GM12878 (cell line): ENCODE measurements around the gene C9orf78. TPM values are rescaled to one million over a fixed set of nuclear protein-coding genes. Genes with fewer than 3 reads are reported as not detected.

ENCODE experiments used
- ATAC-seq: fragments of 200-7000 bp; cut with Tn5 transposase; 3 replicates; pipeline ENCODE4 v1.9.1; 2020; ENCODE audit warnings: mild to moderate bottlenecking, moderate library complexity
- BruUV-seq: library from RNA; stranded (reverse); fragments of 400-500 nt; replicated peaks from 2 replicates; lab custom pipeline; 2021; lab: Mats Ljungman, UMichigan
- CTCF ChIA-PET: fragments of 300-600 bp; sonication (Branson Sonifier 250); formaldehyde crosslinking; extraction: SDS; loops from one replicate; lab custom pipeline; 2021; ENCODE audit warnings: inconsistent platforms; lab: Yijun Ruan, JAX
- POLR2A ChIA-PET: fragments of 350-600 bp; formaldehyde crosslinking; extraction: SDS; loops from one replicate; lab custom pipeline; 2021; ENCODE audit warnings: inconsistent platforms; lab: Charles Lee
- RAD21 ChIA-PET: fragments of 300-600 bp; sonication (Branson Sonifier 250); formaldehyde crosslinking; loops from one replicate; lab custom pipeline; 2023; ENCODE audit warnings: antibody characterized with exemption; ENCODE audit not compliant: unreplicated experiment; lab: Charles Lee
- SMC1A ChIA-PET: fragments of 300-600 bp; sonication (Branson Sonifier 250); formaldehyde crosslinking; loops from one replicate; lab custom pipeline; 2023; ENCODE audit not compliant: unreplicated experiment, uncharacterized antibody; lab: Charles Lee
- DNase-seq: peaks from one replicate; pipeline ENCODE4 v3.0.0-alpha.2; 2011; ENCODE audit warnings: low read depth, low spot score
- FAIRE-seq: peaks from 3 replicates; lab custom pipeline; 2011; peaks lifted over from hg19 to GRCh38; lab: Jason Lieb, UNC
- H2AFZ ChIP-seq: 2 replicates; pipeline ENCODE4 v1.6.0; 2011; ENCODE audit warnings: low read depth, low read length, control low read depth; ENCODE audit not compliant: control insufficient read depth
- H3K27ac ChIP-seq: 2 replicates; pipeline ENCODE4 v1.5.1; 2011; ENCODE audit warnings: control low read depth; ENCODE audit not compliant: control insufficient read depth, insufficient read depth
- H3K27me3 ChIP-seq, 2 experiments: replicated peaks in 1 of 2; 2 replicates each; pipeline versions ENCODE4 v1.6.0 to v1.6.1; 2011; ENCODE audit warnings: low read length in 1 of 2; ENCODE audit not compliant: control insufficient read depth in 2 of 2, insufficient read depth in 2 of 2
- H3K36me3 ChIP-seq, 2 experiments: 2 replicates each; pipeline ENCODE4 v1.5.1; 2011; ENCODE audit warnings: low read length in 1 of 2; ENCODE audit not compliant: control insufficient read depth in 2 of 2, insufficient read depth in 2 of 2
- H3K4me1 ChIP-seq: 2 replicates; pipeline ENCODE4 v1.6.1; 2011; ENCODE audit warnings: mild to moderate bottlenecking, low read length, moderate library complexity, mixed read lengths; ENCODE audit not compliant: control insufficient read depth, insufficient read depth
- H3K4me2 ChIP-seq: 2 replicates; pipeline ENCODE4 v1.6.0; 2011; ENCODE audit warnings: control low read depth; ENCODE audit not compliant: control insufficient read depth, insufficient read depth
- H3K4me3 ChIP-seq: fragments of 200-600 bp; sonication (generic); 2 replicates; pipeline ENCODE4 v1.5.1; 2016
- H3K79me2 ChIP-seq: 2 replicates; pipeline ENCODE4 v1.6.0; 2011; ENCODE audit warnings: low read length; ENCODE audit not compliant: control insufficient read depth, insufficient read depth
- H3K9ac ChIP-seq: 2 replicates; pipeline ENCODE4 v1.8.0; 2011; ENCODE audit warnings: low read length, control low read depth, mixed read lengths; ENCODE audit not compliant: control insufficient read depth, insufficient read depth
- H3K9me3 ChIP-seq: replicated peaks from 3 replicates; pipeline ENCODE4 v1.5.1; 2011; ENCODE audit warnings: mild to moderate bottlenecking, low read length; ENCODE audit not compliant: control insufficient read depth, insufficient read depth
- H4K20me1 ChIP-seq: 2 replicates; pipeline ENCODE4 v1.6.0; 2011; ENCODE audit not compliant: control insufficient read depth, insufficient read depth
- BCL3 ChIP-seq: IDR thresholded peaks from 2 replicates; pipeline ENCODE4 v1.6.1; 2011; ENCODE audit warnings: borderline replicate concordance, low read depth, mild to moderate bottlenecking, moderate library complexity, low read length; ENCODE audit not compliant: insufficient read depth, poor library complexity, severe bottlenecking
- CREM ChIP-seq: IDR thresholded peaks from 2 replicates; pipeline ENCODE4 v1.6.1; 2014; ENCODE audit warnings: antibody characterized with exemption, low read depth
- IRF5 ChIP-seq: fragments of 450-650 bp; IDR thresholded peaks from 2 replicates; pipeline ENCODE4 v1.6.1; 2017; ENCODE audit warnings: borderline replicate concordance
- RUNX3 ChIP-seq: IDR thresholded peaks from 2 replicates; pipeline ENCODE4 v1.6.1; 2012; ENCODE audit warnings: low read length, inconsistent platforms
- USF1 ChIP-seq: IDR thresholded peaks from 2 replicates; pipeline ENCODE4 v1.6.1; 2011; ENCODE audit warnings: borderline replicate concordance, low read depth, mild to moderate bottlenecking, moderate library complexity, mixed read lengths, low read length; ENCODE audit not compliant: insufficient read depth; ENCODE audit errors: extremely low read length
- YY1 ChIP-seq: IDR thresholded peaks from 2 replicates; pipeline ENCODE4 v1.6.1; 2011; ENCODE audit warnings: low read depth, mild to moderate bottlenecking, low read length
- ZBTB4 ChIP-seq: fragments of 450-650 bp; formaldehyde crosslinking; IDR thresholded peaks from 2 replicates; pipeline ENCODE4 v1.4.0; 2022; ENCODE audit warnings: mild to moderate bottlenecking, moderate library complexity
- ZNF384 ChIP-seq: IDR thresholded peaks from 2 replicates; pipeline ENCODE4 v1.6.1; 2012; ENCODE audit warnings: low read depth, mild to moderate bottlenecking, low read length, improper control_type of control experiment, borderline replicate concordance
- ZNF592 ChIP-seq: fragments of 450-650 bp; IDR thresholded peaks from 2 replicates; pipeline ENCODE4 v1.6.1; 2017; ENCODE audit warnings: mild to moderate bottlenecking, moderate library complexity
- ZZZ3 ChIP-seq: IDR thresholded peaks from 2 replicates; pipeline ENCODE4 v1.6.1; 2011; ENCODE audit warnings: low read depth; ENCODE audit not compliant: control insufficient read depth, insufficient read length
- WGBS: methylation state at CpG from one replicate; pipeline ENCODE4 v1.1.6; 2016; ENCODE audit warnings: low lambda C conversion rate; ENCODE audit not compliant: insufficient replicate concordance, insufficient coverage; ENCODE audit errors: missing lambda C conversion rate; 5-methylcytosine and 5-hydroxymethylcytosine counted together
- in situ Hi-C: fragments of 300-500 bp; cut with MboI; formaldehyde crosslinking; loops from 9 replicates; pipeline ENCODE4 v1.14.3; 2018; ENCODE audit warnings: mixed read lengths
- intact Hi-C: fragments of 100-400 bp; cut with micrococcal nuclease; formaldehyde crosslinking; loops from one replicate; pipeline ENCODE4 v1.14.2; 2022; ENCODE audit not compliant: unreplicated experiment
- polyA plus RNA-seq, 11 experiments: library from polyadenylated mRNA; depleted of rRNA in 4 of 11; unstranded in 6 of 11; stranded (reverse) in 5 of 11; fragments of >200 nt; fragmentation: Nextera tagmentation in 4 of 11; fragmentation: Illumina TruSeq in 1 of 11; extraction: Ambion mirVana in 4 of 11; extraction: Trizol in 1 of 11; gene quantifications; 1 replicate in 1 of 11; 2 replicates in 10 of 11; pipeline versions ENCODE4 v1.2.1 to v1.2.3, GENCODE V29; 2011 to 2016; ENCODE audit warnings: inconsistent platforms in 2 of 11, missing spikeins in 2 of 11, low read depth in 1 of 11
- total RNA-seq, 4 experiments: library from RNA; depleted of rRNA in 3 of 4; stranded (reverse); fragments of >200 nt in 3 of 4; fragmentation: Illumina TruSeq in 1 of 4; extraction: Trizol in 1 of 4; gene quantifications; 2 replicates each; pipeline versions ENCODE4 v1.2.1 to v1.2.3, GENCODE V29; 2013 to 2021

The C9orf78 gene
- total and polyA plus RNA-seq, 10 of the 15 experiments (the other 5 are each of a cell fraction or from before 2014, with no cell fraction given) = 23.0 to 60.9 (median 47.5) TPM

GRCh38 chr9:129779560-129780190 is 55.4 kb downstream of the C9orf78 start:
- in situ Hi-C loops = loop anchor here (5.0 kb wide), 3 partner anchors 42 to 647 kb away; no protein-coding TSS in a partner anchor
- H2AFZ ChIP-seq = no peak overlapping the region
- no peak overlapping the region for H3K27ac ChIP-seq
- no peaks in the 10 kb centered on the region for H3K4me1 ChIP-seq
- no peaks in the 10 kb centered on the region for H3K9me3 ChIP-seq
- RAD21 ChIA-PET = no interaction called here
- intact Hi-C loops = loop anchor here (5.0 kb wide), 1 partner anchor 642 kb away; no protein-coding TSS in a partner anchor
- no peaks in the 10 kb centered on the region for H3K36me3 ChIP-seq
- no peaks in the 10 kb centered on the region for H4K20me1 ChIP-seq
- BruUV-seq = no TSS peak
- ATAC-seq (no peak), DNase-seq (no peak), FAIRE-seq (no peak)
- CTCF ChIA-PET = interaction anchor here (1.1 kb wide), 1 partner anchor 41 kb away, joined by 5 read pairs; no protein-coding TSS in a partner anchor
- POLR2A ChIA-PET = no interaction called here
- no peak overlapping the region for H3K4me3 ChIP-seq
- H3K4me2 ChIP-seq = no peak overlapping the region
- H3K9ac ChIP-seq = no peak overlapping the region
- SMC1A ChIA-PET = interaction anchor here (1.1 kb wide), 1 partner anchor 18 kb away, joined by 3 read pairs; no protein-coding TSS in a partner anchor
- 49% methylated on average over 7 of the region's 7 CpGs for WGBS
- no peaks in the 10 kb centered on the region; a peak in 1 of 4 replicates for H3K27me3 ChIP-seq
- H3K79me2 ChIP-seq = no peaks in the 10 kb centered on the region
- TF ChIP-seq RUNX3 (no peak), CREM (no peak), YY1 (no peak), ZBTB4 (CRISPR knock-in tag) (no peak), BCL3 (no peak), ZZZ3 (no peak), USF1 (no peak), ZNF384 (no peak), IRF5 (no peak), ZNF592 (no peak)
